Glutamatergic neuron (in vitro differentiated cells): ENCODE data around the gene SALL1. TPM values are rescaled to one million over a fixed set of nuclear protein-coding genes. Genes with fewer than 3 reads are reported as not detected.
A peak's percentile ranks its signal among the peaks of the same experiment; 100 is the strongest.

Experiments used
- DNase-seq: peaks from one replicate; pipeline ENCODE4 v3.0.0; 2022
- H3K27ac Mint-ChIP-seq: one replicate; pipeline ENCODE4 v1.8.0; 2020; ENCODE audit warnings: mild to moderate bottlenecking, mixed read lengths, inconsistent platforms; ENCODE audit not compliant: unreplicated experiment
- H3K27me3 Mint-ChIP-seq: one replicate; pipeline ENCODE4 v1.8.0; 2020; ENCODE audit warnings: mild to moderate bottlenecking, moderate library complexity, mixed read lengths, inconsistent platforms; ENCODE audit not compliant: unreplicated experiment
- H3K36me3 Mint-ChIP-seq: one replicate; pipeline ENCODE4 v1.8.0; 2020; ENCODE audit warnings: mild to moderate bottlenecking, mixed read lengths, inconsistent platforms; ENCODE audit not compliant: unreplicated experiment
- H3K4me1 Mint-ChIP-seq: one replicate; pipeline ENCODE4 v1.8.0; 2020; ENCODE audit warnings: mild to moderate bottlenecking, low read depth, mixed read lengths, inconsistent platforms; ENCODE audit not compliant: unreplicated experiment
- H3K4me3 Mint-ChIP-seq: one replicate; pipeline ENCODE4 v1.8.0; 2020; ENCODE audit warnings: mild to moderate bottlenecking, mixed read lengths, inconsistent platforms; ENCODE audit not compliant: unreplicated experiment
- H3K9me3 Mint-ChIP-seq: one replicate; pipeline ENCODE4 v1.8.0; 2020; ENCODE audit warnings: mild to moderate bottlenecking, moderate library complexity, mixed read lengths, inconsistent platforms; ENCODE audit not compliant: unreplicated experiment
- total RNA-seq: library from RNA; stranded (reverse); fragmentation: NEBNext Ultra II Directional; extraction: Animal tissue kit (Norgen Biotek cat#: 25700); gene quantifications from one replicate; pipeline ENCODE4 v1.2.1, GENCODE V29; 2021; ENCODE audit not compliant: unreplicated experiment
- TF ChIP-seq, protein P1 (sequence below): fragments of 200-600 bp; sonication (generic); IDR thresholded peaks from one replicate; pipeline ENCODE4 v1.5.0; 2021; ENCODE audit not compliant: partially characterized antibody, unreplicated experiment

Gene SALL1
- total RNA-seq, 1 donor from 2014 or later: 35.7 TPM

DNA sequence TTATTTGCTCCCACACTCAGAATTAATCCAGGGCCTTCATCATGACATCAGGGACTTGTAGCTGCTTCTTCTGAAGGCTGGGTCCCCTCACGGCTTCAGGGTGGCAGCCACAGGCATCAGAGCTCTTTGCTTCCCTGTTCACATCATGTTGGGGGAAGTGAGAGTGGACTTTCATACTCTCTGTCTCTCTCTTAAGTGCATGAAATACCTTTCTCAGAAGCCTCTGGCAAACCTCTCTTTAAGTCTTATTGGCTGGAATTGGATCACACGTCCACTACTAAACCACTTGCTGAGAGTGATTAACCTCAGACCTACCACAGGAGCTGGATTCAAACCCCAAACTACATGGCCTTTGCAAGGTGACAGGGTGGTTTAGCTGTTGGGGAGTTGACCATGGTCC is 17.7 kb upstream of the SALL1 start:
- H3K27ac Mint-ChIP-seq: no peak overlapping the region
- TF ChIP-seq, protein P1, sequence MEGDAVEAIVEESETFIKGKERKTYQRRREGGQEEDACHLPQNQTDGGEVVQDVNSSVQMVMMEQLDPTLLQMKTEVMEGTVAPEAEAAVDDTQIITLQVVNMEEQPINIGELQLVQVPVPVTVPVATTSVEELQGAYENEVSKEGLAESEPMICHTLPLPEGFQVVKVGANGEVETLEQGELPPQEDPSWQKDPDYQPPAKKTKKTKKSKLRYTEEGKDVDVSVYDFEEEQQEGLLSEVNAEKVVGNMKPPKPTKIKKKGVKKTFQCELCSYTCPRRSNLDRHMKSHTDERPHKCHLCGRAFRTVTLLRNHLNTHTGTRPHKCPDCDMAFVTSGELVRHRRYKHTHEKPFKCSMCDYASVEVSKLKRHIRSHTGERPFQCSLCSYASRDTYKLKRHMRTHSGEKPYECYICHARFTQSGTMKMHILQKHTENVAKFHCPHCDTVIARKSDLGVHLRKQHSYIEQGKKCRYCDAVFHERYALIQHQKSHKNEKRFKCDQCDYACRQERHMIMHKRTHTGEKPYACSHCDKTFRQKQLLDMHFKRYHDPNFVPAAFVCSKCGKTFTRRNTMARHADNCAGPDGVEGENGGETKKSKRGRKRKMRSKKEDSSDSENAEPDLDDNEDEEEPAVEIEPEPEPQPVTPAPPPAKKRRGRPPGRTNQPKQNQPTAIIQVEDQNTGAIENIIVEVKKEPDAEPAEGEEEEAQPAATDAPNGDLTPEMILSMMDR: no peak
- no peak for DNase-seq
- peaks cover 11% of the 10 kb centered on the region for H3K36me3 Mint-ChIP-seq
- H3K27me3 Mint-ChIP-seq: peaks cover 7% of the 10 kb centered on the region
- H3K4me3 Mint-ChIP-seq: no peak overlapping the region
- peaks cover 19% of the 10 kb centered on the region for H3K4me1 Mint-ChIP-seq
- H3K9me3 Mint-ChIP-seq: peaks cover 13% of the 10 kb centered on the region

GRCh38 chr16:51167170-51167895 is 16.3 kb upstream of the SALL1 start:
- H3K9me3 Mint-ChIP-seq: peaks cover 16% of the 10 kb centered on the region
- no peak overlapping the region for H3K27ac Mint-ChIP-seq
- DNase-seq: no peak
- H3K4me3 Mint-ChIP-seq: no peak overlapping the region
- peaks cover 11% of the 10 kb centered on the region for H3K27me3 Mint-ChIP-seq
- peaks cover 32% of the 10 kb centered on the region for H3K4me1 Mint-ChIP-seq
- TF ChIP-seq, protein P1: no peak
- H3K36me3 Mint-ChIP-seq: peaks cover 11% of the 10 kb centered on the region

DNA sequence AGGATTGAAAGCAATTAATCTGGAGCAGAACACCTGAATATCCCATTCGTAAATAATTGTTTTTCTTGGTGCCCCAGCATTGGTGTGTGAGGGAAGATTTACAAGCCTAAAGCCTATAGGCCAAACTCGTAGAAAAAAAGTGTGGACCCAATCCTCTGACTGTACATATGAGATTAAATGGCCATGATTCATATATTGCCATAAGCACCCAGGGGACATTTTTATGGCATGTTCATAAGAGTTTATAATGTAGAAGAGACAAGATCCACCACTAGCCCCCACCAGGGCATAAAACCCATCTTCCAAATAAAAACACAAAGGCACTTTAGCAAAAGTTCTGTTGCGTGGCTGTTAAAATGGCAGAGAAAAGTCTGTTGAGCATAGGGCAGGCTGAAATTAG is 15.5 kb upstream of the SALL1 start:
- no peak for DNase-seq
- H3K27ac Mint-ChIP-seq: peak overlapping the region; percentile 86
- H3K27me3 Mint-ChIP-seq: peaks cover 11% of the 10 kb centered on the region
- H3K36me3 Mint-ChIP-seq: peaks cover 9% of the 10 kb centered on the region
- TF ChIP-seq, protein P1: no peak
- no peak overlapping the region for H3K4me3 Mint-ChIP-seq
- H3K4me1 Mint-ChIP-seq: peaks cover 36% of the 10 kb centered on the region
- peaks cover 16% of the 10 kb centered on the region for H3K9me3 Mint-ChIP-seq

DNA sequence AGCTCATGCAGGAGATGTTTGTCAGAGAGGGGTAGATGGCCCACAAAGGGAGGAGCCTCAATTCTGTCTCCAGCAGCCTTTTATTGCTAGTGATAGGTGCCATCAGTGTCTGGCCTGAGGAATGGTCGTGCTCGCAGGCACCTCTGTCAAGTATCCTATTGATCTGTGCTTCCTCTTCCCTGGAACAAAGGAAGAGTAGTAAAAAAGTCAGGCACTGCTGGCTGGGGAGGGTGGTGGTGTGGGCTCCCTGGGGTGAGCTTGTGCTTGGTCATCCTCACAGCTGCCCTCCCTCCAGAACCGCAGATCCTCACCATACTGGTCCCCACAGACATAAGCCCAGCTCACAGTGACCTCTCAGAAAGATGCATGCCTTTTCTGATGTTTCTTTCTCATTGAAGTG is 15.0 kb upstream of the SALL1 start:
- peaks cover 6% of the 10 kb centered on the region for H3K36me3 Mint-ChIP-seq
- peaks cover 39% of the 10 kb centered on the region for H3K4me1 Mint-ChIP-seq
- H3K9me3 Mint-ChIP-seq: peaks cover 13% of the 10 kb centered on the region
- no peak overlapping the region for H3K4me3 Mint-ChIP-seq
- DNase-seq: no peak
- peaks cover 10% of the 10 kb centered on the region for H3K27me3 Mint-ChIP-seq
- TF ChIP-seq, protein P1: no peak
- peak overlapping the region; percentile 86 for H3K27ac Mint-ChIP-seq

DNA sequence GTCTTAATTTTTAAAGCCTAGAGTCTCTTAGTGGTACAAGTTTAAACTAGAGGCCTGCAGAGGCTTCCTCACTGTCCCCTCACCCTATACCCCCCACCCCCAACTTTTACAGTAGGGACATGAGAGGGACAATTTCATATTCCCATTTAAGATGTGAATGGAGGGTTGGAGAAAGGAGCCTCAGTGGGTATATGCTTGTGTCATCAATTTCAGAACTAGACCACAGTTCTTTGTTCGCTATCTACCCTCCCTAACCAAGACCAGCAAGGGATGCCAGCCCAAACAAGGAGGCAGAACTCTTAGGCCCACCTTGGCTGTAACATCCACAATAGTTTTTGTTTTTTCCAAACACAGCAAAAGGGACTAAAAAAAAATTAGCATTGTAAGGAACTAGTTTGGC is 14.0 kb upstream of the SALL1 start:
- Mint-ChIP-seq H3K27me3 (peaks cover 10% of the 10 kb centered on the region), H3K4me3 (no peak overlapping the region), H3K4me1 (peaks cover 39% of the 10 kb centered on the region), H3K27ac (peak overlapping the region; percentile 3), H3K9me3 (peaks cover 12% of the 10 kb centered on the region), H3K36me3 (no peaks in the 10 kb centered on the region)
- TF ChIP-seq, protein P1: no peak
- DNase-seq: no peak
